Measurements from ENCODE around the gene C1QB.

The C1QB gene

DNA sequence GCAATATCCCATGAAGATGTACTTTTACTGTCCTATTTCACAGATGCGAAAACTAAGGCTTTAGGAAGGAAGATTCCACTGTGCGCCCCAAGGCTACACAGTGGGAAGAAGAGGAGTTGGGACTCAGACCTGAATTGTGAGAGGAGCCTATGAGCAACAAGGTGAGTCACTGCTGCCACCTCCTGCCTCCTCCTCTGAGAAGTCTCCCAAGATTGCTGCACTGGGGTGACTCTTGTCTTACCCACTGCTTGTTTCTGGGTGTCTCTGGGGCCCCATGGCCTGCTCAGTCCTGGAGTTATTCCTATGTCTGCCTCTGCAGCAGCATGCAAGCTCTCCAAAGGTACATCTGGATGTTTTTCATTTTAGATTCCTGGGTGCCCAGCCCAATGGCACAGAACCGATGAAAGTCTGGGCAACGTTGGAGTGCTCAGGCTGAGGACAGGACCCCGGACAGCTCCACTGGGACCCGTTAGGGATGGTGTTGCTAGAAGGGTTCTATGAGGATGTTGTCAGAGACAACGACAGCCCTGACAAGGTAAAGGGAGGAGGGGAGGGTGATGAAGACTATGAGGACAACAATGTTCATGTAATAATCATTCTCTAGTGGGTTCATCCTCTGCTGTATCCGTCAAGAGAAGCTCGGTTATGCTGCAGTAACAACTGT, 27.6 kb upstream of the C1QB start:
- no peaks in the 10 kb centered on the region for H3K27me3 ChIP-seq (ENCODE audit: control insufficient read depth, insufficient read depth, low read length)
- no peak overlapping the region for H3K4me3 ChIP-seq (ENCODE audit: low read depth, low read length)
- H2AFZ ChIP-seq, result no peak overlapping the region
- H3K9me3 ChIP-seq (ENCODE audit: control insufficient read depth, low read length), result no peaks in the 10 kb centered on the region
- H3K4me2 ChIP-seq (ENCODE audit: low read length), result no peak overlapping the region
- no peak overlapping the region for H3K9ac ChIP-seq
- H3K36me3 ChIP-seq (ENCODE audit: control insufficient read depth, insufficient read depth, low read length), result no peaks in the 10 kb centered on the region
- no peak overlapping the region for H3K27ac ChIP-seq
- no peaks in the 10 kb centered on the region for H3K4me1 ChIP-seq
- H3K79me2 ChIP-seq, result no peaks in the 10 kb centered on the region
- TF ChIP-seq, protein P1, sequence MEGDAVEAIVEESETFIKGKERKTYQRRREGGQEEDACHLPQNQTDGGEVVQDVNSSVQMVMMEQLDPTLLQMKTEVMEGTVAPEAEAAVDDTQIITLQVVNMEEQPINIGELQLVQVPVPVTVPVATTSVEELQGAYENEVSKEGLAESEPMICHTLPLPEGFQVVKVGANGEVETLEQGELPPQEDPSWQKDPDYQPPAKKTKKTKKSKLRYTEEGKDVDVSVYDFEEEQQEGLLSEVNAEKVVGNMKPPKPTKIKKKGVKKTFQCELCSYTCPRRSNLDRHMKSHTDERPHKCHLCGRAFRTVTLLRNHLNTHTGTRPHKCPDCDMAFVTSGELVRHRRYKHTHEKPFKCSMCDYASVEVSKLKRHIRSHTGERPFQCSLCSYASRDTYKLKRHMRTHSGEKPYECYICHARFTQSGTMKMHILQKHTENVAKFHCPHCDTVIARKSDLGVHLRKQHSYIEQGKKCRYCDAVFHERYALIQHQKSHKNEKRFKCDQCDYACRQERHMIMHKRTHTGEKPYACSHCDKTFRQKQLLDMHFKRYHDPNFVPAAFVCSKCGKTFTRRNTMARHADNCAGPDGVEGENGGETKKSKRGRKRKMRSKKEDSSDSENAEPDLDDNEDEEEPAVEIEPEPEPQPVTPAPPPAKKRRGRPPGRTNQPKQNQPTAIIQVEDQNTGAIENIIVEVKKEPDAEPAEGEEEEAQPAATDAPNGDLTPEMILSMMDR (IDR thresholded peaks at IDR 0.05), result no peak

- Histone ChIP-seq H3K36me3 (ENCODE audit: control insufficient read depth, insufficient read depth, low read length) (no peaks in the 10 kb centered on the region), H3K9ac (no peak overlapping the region), H3K27me3 (ENCODE audit: control insufficient read depth, insufficient read depth, low read length) (no peaks in the 10 kb centered on the region), H3K27ac (no peak overlapping the region), H2AFZ (no peak overlapping the region), H3K79me2 (no peaks in the 10 kb centered on the region), H3K4me3 (ENCODE audit: low read depth, low read length) (no peak overlapping the region), H3K4me1 (no peaks in the 10 kb centered on the region), H3K9me3 (ENCODE audit: control insufficient read depth, low read length) (no peaks in the 10 kb centered on the region), H3K4me2 (ENCODE audit: low read length) (no peak overlapping the region)
- TF ChIP-seq, protein P1 (IDR thresholded peaks at IDR 0.05), result no peak
Measured at GRCh38 chr1:22626237-22627157, 26.5 kb upstream of the C1QB start.

- Histone ChIP-seq H3K79me2 (no peaks in the 10 kb centered on the region), H3K27ac (no peak overlapping the region)
- TF ChIP-seq, protein P1 (IDR thresholded peaks at IDR 0.05), result no peak
Measured at GRCh38 chr1:22627331-22627730, 25.7 kb upstream of the C1QB start.

DNA sequence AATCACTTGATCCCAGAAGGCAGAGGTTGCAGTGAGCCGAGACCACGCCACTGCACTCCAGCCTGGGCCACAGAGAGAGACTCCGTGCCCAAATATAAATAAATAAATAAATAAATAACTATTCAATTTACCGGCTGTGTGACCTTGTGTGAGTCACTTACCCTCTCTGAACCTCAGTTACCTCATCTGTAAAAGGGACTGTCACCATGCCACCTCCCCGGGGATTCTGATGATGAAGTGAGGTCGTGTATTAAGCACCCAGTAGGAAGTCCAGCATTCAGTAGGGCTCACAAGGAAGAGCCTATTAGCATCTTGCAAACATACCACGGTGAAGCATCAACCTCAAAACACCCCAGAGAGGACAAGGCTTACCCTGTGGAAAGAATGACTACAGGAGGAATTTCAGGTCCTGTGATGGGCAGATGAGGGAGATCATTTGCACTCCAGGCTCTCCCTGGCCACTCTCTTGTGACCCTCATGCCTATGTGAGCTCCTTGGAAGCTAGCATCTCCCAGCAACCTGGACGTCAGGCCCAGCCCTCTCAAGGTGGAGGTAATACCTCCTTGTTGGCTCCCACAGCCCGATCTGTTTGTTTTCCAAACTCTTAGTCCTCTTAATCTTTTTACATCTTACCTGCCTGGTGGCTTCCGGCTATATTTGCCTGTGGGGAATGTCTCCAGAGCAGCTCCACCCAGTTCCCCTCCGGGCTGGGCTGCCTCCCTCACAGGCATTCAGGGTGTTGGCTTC, 24.2 kb upstream of the C1QB start:
- H3K27me3 ChIP-seq (ENCODE audit: control insufficient read depth, insufficient read depth, low read length), result no peaks in the 10 kb centered on the region
- H3K4me2 ChIP-seq (ENCODE audit: low read length), result no peak overlapping the region
- no peak overlapping the region for H3K27ac ChIP-seq
- TF ChIP-seq, protein P1 (IDR thresholded peaks at IDR 0.05), result no peak
- H3K9me3 ChIP-seq (ENCODE audit: control insufficient read depth, low read length), result no peaks in the 10 kb centered on the region
- no peak overlapping the region for H2AFZ ChIP-seq
- H3K36me3 ChIP-seq (ENCODE audit: control insufficient read depth, insufficient read depth, low read length), result no peaks in the 10 kb centered on the region
- H3K4me1 ChIP-seq, result no peaks in the 10 kb centered on the region
- H3K79me2 ChIP-seq, result no peaks in the 10 kb centered on the region
- H3K9ac ChIP-seq, result no peak overlapping the region
- no peak overlapping the region for H3K4me3 ChIP-seq (ENCODE audit: low read depth, low read length)

More at GRCh38 chr1:22627331-22627730, 25.7 kb upstream of the C1QB start:
- Histone ChIP-seq H3K9ac (no peak overlapping the region), H3K4me3 (ENCODE audit: low read depth, low read length) (no peak overlapping the region), H3K36me3 (ENCODE audit: control insufficient read depth, insufficient read depth, low read length) (no peaks in the 10 kb centered on the region), H3K9me3 (ENCODE audit: control insufficient read depth, low read length) (no peaks in the 10 kb centered on the region), H2AFZ (no peak overlapping the region), H3K4me1 (no peaks in the 10 kb centered on the region), H3K4me2 (ENCODE audit: low read length) (no peak overlapping the region), H3K27me3 (ENCODE audit: control insufficient read depth, insufficient read depth, low read length) (no peaks in the 10 kb centered on the region)

Data from parathyroid adenoma (tissue), 2 donors.